NCI-H2107 (cell line): ENCODE data around the gene HUS1B.

Source experiments
- DNase-seq: peaks from one replicate; lab custom pipeline; 2025; lab: John Stamatoyannopoulos, UW

The HUS1B gene

DNA sequence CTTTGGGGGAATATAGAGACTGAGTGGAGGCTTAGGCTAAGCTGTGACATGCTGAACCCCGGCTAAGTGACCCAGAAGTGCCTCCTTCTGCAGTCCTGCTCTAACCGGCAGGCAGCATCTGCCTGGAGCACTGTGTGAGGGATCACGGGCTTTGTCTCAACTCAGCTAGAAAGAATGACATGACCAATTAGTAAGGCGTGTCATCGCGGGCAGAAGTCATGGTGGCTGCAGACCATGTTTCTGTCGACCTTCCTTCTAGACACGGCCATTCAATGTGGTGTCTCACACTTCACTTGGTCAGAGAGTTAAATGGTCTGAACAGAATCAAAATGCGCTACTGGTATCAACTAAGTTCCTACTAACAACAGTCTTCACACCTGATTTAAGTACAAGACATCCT is 35.0 kb downstream of the HUS1B start:
- DNase-seq, result no peak

DNA sequence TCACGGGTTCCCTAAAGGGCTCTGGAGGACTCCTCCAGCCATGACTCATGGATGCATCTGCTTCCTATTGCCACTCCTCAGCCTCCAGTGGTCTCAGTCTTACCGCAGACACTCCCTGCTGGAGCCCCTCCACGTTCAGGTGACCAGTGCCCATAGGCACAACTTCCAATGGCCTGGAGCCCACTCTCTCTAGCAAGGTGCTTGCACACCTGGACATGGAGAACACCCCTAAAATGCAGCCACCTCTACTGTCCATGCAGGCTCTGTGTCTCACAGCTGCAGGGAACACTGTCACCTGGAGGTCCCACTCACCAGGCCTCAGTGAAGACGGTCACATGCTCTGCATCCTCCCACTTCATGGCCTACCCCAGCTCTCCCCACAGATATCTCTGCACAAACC is 36.0 kb downstream of the HUS1B start:
- no peak for DNase-seq

DNA sequence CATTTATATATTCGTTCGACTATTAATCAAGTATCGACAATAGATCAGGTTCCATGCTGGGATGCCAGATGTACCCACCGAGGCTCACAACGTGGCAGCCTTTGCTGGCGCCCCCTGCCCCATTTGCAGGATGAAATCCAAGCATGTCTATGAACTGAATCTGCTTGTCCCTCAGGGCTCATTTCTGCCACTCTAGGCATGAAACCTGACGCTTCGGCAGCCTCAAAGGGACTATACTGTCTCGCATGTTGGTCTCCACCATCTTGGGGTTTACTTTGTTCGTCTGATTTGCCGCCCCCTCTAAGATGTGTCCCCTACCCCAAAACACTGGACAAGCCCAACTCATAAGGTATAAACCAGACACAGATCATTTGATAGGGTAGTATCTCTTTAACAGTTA is 36.7 kb downstream of the HUS1B start:
- DNase-seq, result no peak

DNA sequence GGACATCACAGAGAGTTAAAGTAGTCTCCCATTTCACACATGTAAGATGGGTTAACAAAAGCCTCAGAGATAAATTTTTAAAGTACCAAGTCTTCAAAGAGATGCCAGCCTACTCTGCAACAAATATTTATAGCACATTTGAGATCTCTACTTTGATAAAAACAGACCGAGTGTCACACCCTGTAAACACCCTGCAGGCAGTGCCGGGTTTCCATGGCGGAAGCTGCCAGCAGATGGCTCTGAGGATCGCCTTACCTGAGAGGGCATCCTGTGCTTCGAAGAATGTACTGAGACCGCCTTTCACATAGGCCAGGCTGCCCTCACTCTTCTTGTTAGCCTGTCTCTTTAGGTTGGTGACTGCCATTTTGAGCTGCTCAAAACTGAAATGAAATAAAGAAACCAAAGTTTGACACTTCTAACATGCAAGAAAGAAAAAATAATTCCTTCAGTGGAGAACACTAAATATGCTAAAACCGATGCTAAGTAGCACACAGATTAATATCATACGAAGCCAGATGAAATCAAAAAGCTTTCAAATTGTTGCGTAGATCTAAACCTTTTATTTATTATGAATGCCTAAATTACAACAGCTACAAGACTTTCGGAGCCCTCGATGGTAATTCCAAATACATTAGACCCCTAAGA is 39.3 kb downstream of the HUS1B start:
- DNase-seq, result no peak

DNA sequence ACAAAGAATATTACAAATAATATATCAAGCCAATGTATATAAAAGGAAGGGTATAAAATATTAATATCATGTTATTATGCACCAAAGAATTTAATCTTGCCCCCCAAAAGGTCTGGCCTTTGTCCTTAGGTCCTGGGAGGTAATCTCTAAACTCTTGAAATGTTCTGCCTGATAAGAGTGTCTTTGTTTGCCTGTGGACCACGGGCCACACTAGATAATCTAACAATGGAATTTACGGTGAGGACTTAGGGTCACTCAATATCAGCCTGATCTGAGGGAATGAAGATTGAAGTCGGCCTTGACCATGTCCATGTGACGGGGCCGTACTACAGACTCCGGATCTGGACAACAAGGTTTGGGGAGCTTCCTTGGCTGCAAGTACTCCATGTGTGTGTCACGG is 42.9 kb downstream of the HUS1B start:
- DNase-seq, result no peak

DNA sequence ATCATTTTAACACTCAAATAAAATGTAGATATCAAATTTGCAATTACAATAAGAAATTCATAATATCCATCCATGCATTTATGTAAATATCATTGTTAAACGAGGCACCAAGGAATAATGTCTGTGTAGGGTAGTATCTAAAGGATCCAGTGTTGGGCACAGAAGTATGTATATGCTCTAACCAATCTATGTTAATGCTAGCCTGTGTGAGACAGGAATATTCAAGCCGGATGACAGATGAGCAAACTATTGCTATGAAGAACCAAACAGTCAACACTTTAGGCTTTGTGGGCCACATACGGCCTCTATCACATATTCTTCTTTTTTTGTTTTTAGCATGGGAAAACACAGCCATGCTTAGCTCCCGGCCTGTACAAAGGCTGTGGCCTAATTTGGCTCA is 45.0 kb downstream of the HUS1B start:
- DNase-seq, result no peak

DNA sequence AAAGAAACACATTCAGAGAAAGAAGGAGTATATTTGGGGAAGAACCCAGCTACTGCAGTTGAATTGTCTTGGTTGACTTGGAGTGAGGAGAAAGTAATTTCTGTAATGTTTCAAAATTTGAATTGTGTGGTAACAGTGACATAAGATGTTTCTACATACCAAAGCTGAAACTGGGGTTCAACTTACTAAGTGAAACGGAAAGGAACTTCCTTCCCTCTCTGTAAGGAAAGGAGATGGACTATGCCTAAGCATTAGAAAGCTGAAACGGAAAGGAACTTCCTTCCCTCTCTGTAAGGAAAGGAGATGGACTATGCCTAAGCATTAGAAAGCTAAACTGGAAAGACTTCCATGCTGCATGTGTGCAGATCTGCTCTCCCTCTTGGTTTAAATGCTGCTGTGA is 46.0 kb downstream of the HUS1B start:
- no peak for DNase-seq

DNA sequence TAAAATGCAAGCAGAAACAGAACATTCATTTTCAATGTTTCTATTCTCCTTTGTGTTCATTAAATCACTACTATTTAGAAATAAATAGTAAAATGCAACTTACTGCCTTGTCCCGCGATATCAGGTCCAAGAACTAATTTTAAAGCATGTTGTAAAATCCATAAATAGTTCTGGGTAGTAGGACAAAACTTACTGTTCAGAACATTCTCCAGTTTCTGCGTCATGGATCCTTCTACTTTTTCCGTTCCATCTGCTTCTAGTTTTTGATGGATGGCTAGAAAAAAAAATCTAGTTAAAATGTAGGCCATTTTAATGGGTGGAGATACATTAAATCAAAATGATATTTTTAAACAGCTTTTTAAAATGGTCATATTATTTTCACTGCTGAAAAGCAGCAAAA is 47.0 kb downstream of the HUS1B start:
- no peak for DNase-seq

DNA sequence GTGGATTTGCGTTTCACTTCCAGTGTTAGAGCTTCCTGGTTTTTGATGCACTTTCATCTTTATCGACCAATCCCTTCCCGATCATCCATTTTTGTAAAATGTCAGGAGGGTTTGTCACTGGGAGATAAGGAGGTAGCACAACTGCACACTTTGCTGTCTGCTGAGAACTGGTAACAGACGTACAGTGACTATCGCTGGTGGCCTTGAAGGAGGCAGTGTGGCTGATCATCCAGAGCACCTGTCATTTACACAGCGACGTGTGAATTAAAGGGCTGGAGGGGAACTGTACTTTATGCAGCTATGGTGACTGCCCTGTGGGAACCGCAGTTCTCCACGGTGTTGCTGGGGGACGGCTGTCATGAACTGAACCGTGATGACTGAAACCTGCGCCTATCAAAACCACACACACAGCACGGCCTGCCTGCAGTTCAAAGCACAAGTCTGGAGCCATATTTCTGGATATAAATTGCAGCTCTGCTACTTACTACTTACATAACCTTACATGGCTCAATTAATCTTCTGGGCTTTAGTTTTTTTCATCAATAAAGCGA is 50.0 kb downstream of the HUS1B start:
- no peak for DNase-seq
